HEK293T (cell line): ENCODE data around the gene RAE1.
"Not testable (repeated sequence)": the region's sequence is repeated elsewhere in the genome, so short reads cannot be mapped to it uniquely, and the experiment has no call there.

Experiments
- CTCF ChIA-PET: fragments of 350-600 bp; formaldehyde crosslinking; extraction: SDS; loops from one replicate; lab custom pipeline; 2021; ENCODE audit warnings: antibody characterized with exemption, inconsistent platforms; lab: Yijun Ruan, JAX
- POLR2A ChIA-PET: fragments of 350-600 bp; formaldehyde crosslinking; extraction: SDS; loops from one replicate; lab custom pipeline; 2020; ENCODE audit warnings: antibody characterized with exemption, inconsistent platforms; lab: Yijun Ruan, JAX
- DNase-seq: peaks from one replicate; pipeline ENCODE4 v3.0.0; 2012; ENCODE audit warnings: mixed read lengths; ENCODE audit errors: extremely low spot score
- ARNT ChIP-seq: fragments of 450-650 bp; IDR thresholded peaks from 2 replicates; pipeline ENCODE4 v1.6.1; 2017; ENCODE audit warnings: mild to moderate bottlenecking
- BHLHE40 ChIP-seq: fragments of 450-650 bp; IDR thresholded peaks from 2 replicates; pipeline ENCODE4 v1.6.1; 2016; ENCODE audit warnings: mild to moderate bottlenecking, moderate library complexity, borderline replicate concordance
- CTBP1 ChIP-seq: fragments of 450-650 bp; IDR thresholded peaks from 2 replicates; pipeline ENCODE4 v1.6.1; 2016; ENCODE audit warnings: borderline replicate concordance
- ELF4 ChIP-seq: fragments of 450-650 bp; IDR thresholded peaks from 2 replicates; pipeline ENCODE4 v1.6.1; 2017; ENCODE audit warnings: antibody characterized with exemption
- FOXA1 ChIP-seq: fragments of 450-650 bp; IDR thresholded peaks from 2 replicates; pipeline ENCODE4 v1.6.1; 2016; ENCODE audit warnings: mild to moderate bottlenecking
- FOXK2 ChIP-seq: fragments of 450-650 bp; IDR thresholded peaks from 2 replicates; pipeline ENCODE4 v1.6.1; 2016; ENCODE audit warnings: mild to moderate bottlenecking
- FOXM1 ChIP-seq: fragments of 450-650 bp; IDR thresholded peaks from 2 replicates; pipeline ENCODE4 v1.6.1; 2017; ENCODE audit warnings: mild to moderate bottlenecking, borderline replicate concordance
- HDGF ChIP-seq: fragments of 450-650 bp; IDR thresholded peaks from 2 replicates; pipeline ENCODE4 v1.6.1; 2017; ENCODE audit warnings: antibody characterized with exemption, borderline replicate concordance
- L3MBTL2 ChIP-seq: fragments of 450-650 bp; conservative IDR thresholded peaks from 2 replicates; pipeline ENCODE4 v1.6.1; 2016; ENCODE audit warnings: mild to moderate bottlenecking
- LEF1 ChIP-seq: fragments of 450-650 bp; IDR thresholded peaks from 2 replicates; pipeline ENCODE4 v1.6.1; 2017; ENCODE audit warnings: mild to moderate bottlenecking, borderline replicate concordance
- NFRKB ChIP-seq: fragments of 450-650 bp; IDR thresholded peaks from 2 replicates; pipeline ENCODE4 v1.6.1; 2016; ENCODE audit warnings: mild to moderate bottlenecking, moderate library complexity
- PKNOX1 ChIP-seq: fragments of 450-650 bp; IDR thresholded peaks from 2 replicates; pipeline ENCODE4 v1.6.1; 2016
- SP1 ChIP-seq: fragments of 450-650 bp; IDR thresholded peaks from 2 replicates; pipeline ENCODE4 v1.6.1; 2017
- SUZ12 ChIP-seq: fragments of 450-650 bp; IDR thresholded peaks from 2 replicates; pipeline ENCODE4 v1.6.1; 2016; ENCODE audit warnings: mild to moderate bottlenecking
- TARDBP ChIP-seq: fragments of 450-650 bp; IDR thresholded peaks from 2 replicates; pipeline ENCODE4 v1.6.1; 2016
- ZNF384 ChIP-seq: fragments of 450-650 bp; IDR thresholded peaks from 2 replicates; pipeline ENCODE4 v1.6.1; 2016

RAE1 gene

DNA sequence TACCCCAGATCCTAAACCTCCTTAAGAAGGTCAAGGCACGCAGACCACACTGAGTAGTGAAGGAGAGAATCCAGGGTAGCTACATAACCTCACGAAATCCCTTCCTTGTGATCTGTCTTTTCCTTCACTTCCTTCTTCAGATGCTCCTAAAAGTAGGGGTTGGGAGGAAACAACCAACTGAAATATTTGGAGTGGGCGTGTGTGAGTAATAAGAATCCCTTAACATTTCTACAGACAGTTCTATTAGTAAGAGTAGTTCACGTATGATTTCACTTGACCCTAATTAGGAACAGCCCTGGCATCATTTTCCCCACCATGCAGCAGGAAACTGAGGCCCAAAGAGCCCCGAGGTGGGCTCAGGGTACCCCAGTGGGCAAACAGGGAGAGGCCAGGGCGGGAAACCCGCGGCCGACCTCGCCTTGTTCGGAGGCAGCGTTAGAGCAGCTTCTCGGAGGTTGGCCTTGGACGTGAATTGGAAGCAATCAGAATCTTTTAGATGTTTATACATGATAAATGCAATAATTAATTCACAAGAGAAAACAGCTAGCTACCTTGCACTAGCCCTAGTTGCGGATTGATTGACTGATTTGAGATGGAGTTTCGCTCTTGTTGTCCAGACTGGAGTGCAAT lies 859 bp upstream of the RAE1 start:
- POLR2A ChIA-PET, result interaction anchor here (1.2 to 1.5 kb wide), 2 partner anchors 15 to 85 kb away, joined by 3 read pairs; no protein-coding TSS in a partner anchor
- TF ChIP-seq CTBP1, result no peak
- no peak for TF ChIP-seq ARNT
- TF ChIP-seq FOXA1, result no peak
- no peak for TF ChIP-seq BHLHE40
- TF ChIP-seq LEF1, result no peak
- no peak for TF ChIP-seq L3MBTL2
- TF ChIP-seq ZNF384, result no peak
- TF ChIP-seq SUZ12, result no peak
- TF ChIP-seq NFRKB, result no peak
- TF ChIP-seq TARDBP, result no peak
- no peak for TF ChIP-seq PKNOX1
- TF ChIP-seq SP1, result no peak
- TF ChIP-seq FOXK2, result no peak
- no peak for TF ChIP-seq HDGF
- CTCF ChIA-PET, result interaction anchor here (1.2 kb wide), 1 partner anchor 260 kb away, joined by 3 read pairs; no protein-coding TSS in a partner anchor
- no peak for DNase-seq

- POLR2A ChIA-PET, result interaction anchor here (1.5 kb wide), 1 partner anchor 15 kb away, joined by 3 read pairs; no protein-coding TSS in a partner anchor
- DNase-seq, CTCF ChIA-PET: not testable (repeated sequence)
These were observed 371 bp upstream of the RAE1 start for GRCh38 chr20:57350726-57351041.

DNA sequence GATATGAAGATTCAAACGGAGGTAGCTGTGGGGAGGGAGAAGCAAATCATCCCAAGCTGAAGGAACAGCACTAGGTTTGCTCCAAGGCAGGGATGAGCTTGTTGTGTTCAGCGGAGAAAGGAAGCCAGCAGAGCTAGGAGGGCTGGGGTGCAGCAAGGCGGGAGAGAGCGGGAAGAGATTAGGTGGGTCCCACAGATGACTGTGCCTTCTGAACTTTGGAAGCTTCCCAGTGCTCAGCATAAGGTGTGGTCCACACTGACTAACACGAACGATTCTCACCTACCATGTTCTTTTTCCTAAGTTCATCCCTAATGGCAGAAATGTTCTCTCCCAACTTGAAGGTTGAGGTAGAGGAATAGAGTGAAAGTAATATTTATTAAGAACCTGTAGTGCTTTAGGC lies 1.2 kb downstream of the RAE1 start:
- ChIA-PET CTCF (no interaction called here), POLR2A (interaction anchor here (1.2 kb wide), 1 partner anchor 171 kb away, joined by 3 read pairs; no protein-coding TSS in a partner anchor)
- TF ChIP-seq FOXK2 (no peak), CTBP1 (no peak), PKNOX1 (no peak), ARNT (no peak), SUZ12 (no peak), FOXA1 (no peak), SP1 (no peak), L3MBTL2 (no peak), BHLHE40 (no peak), ELF4 (no peak), TARDBP (no peak), NFRKB (no peak), FOXM1 (no peak), LEF1 (no peak), ZNF384 (no peak)
- DNase-seq, result no peak

DNA sequence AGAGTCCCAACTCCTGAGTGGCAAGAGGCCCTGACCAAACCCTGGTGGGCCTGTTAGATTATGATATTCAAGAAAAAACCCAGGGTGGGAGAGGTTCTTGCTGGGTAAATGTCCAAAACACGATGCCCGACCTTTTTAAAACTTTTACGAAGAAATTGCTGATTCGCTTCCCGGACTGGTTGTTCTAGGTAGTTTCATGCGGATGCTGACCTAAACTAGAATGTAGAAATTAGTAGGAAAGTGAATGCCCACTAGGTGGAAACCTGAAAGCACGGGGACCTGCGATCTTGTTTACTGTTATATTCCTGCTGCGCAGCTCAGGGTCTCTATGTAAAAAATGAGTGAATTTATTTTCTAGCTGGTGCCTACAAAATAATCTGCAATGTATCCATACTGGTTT lies 2.3 kb downstream of the RAE1 start:
- ChIA-PET CTCF (no interaction called here), POLR2A (no interaction called here)
- TF ChIP-seq NFRKB (no peak), LEF1 (no peak), FOXK2 (no peak), ARNT (no peak), BHLHE40 (no peak), FOXM1 (no peak)
- DNase-seq, result no peak

- CTCF ChIA-PET, result no interaction called here
- TF ChIP-seq CTBP1 (no peak), LEF1 (no peak), ZNF384 (no peak), PKNOX1 (no peak), FOXA1 (no peak), BHLHE40 (no peak), TARDBP (no peak), ARNT (no peak)
- no peak for DNase-seq
- POLR2A ChIA-PET, result no interaction called here
These were observed 10.5 kb downstream of the RAE1 start for GRCh38 chr20:57361517-57361916.

GRCh38 chr20:57364451-57364850 lies 13.4 kb downstream of the RAE1 start:
- POLR2A ChIA-PET, result no interaction called here
- DNase-seq, result no peak
- TF ChIP-seq SP1, result no peak
- no peak for TF ChIP-seq FOXA1
- TF ChIP-seq ZNF384, result no peak
- TF ChIP-seq FOXM1, result no peak
- TF ChIP-seq TARDBP, result no peak
- TF ChIP-seq LEF1, result no peak
- TF ChIP-seq SUZ12, result no peak
- no peak for TF ChIP-seq ARNT
- TF ChIP-seq L3MBTL2, result no peak
- no peak for TF ChIP-seq PKNOX1
- CTCF ChIA-PET, result interaction anchor here (1.0 kb wide), 1 partner anchor 13 kb away, joined by 6 read pairs; no protein-coding TSS in a partner anchor
